Right atrium auricular region (tissue), 2 donors: ENCODE measurements around the gene ERP29. TPM values are rescaled to one million over a fixed set of nuclear protein-coding genes. Genes with fewer than 3 reads are reported as not detected.

Source experiments
- DNase-seq: peaks from one replicate; pipeline ENCODE4 v3.0.0-alpha.2; 2019; ENCODE audit warnings: low spot score
- H3K27ac ChIP-seq, 2 donors: fragments of 200-600 bp; sonication (generic); 1 replicate in 1 of 2; 2 replicates in 1 of 2; pipeline ENCODE4 v1.5.1; 2016 to 2019
- H3K27me3 ChIP-seq, 2 donors: fragments of 200-600 bp; sonication (generic); one replicate each; pipeline versions ENCODE4 v1.5.1 to v1.6.0; 2017 to 2019
- H3K36me3 ChIP-seq: fragments of 200-600 bp; sonication (generic); one replicate; pipeline ENCODE4 v1.5.1; 2016
- H3K4me1 ChIP-seq, 2 donors: fragments of 200-600 bp; sonication (generic); one replicate each; pipeline versions ENCODE4 v1.5.1 to v1.6.0; 2017 to 2019
- H3K4me3 ChIP-seq, 2 donors: fragments of 200-600 bp; sonication (generic); 1 replicate in 1 of 2; 2 replicates in 1 of 2; pipeline ENCODE4 v1.5.1; 2017 to 2019; ENCODE audit warnings: mild to moderate bottlenecking in 1 of 2, moderate library complexity in 1 of 2
- H3K9me3 ChIP-seq, 2 donors: fragments of 200-600 bp; sonication (generic); one replicate each; pipeline ENCODE4 v1.5.1; 2019
- CTCF ChIP-seq, 2 donors: fragments of 200-600 bp; sonication (generic); IDR thresholded peaks; one replicate each; pipeline ENCODE4 v1.5.1; 2019; ENCODE audit warnings: antibody characterized with exemption in 2 of 2
- total RNA-seq, 2 donors: library from RNA; depleted of rRNA; stranded (reverse); fragments of >200 nt; gene quantifications; one replicate each; pipeline ENCODE4 v1.1.0, GENCODE V29; 2016

Gene ERP29
- total RNA-seq, 2 donors from 2014 or later, result 20.9 to 26.8 TPM

GRCh38 chr12:111976860-111977259 lies 36.4 kb upstream of the ERP29 start:
- Histone ChIP-seq H3K4me3 (no peak overlapping the region), H3K9me3 (no peaks in the 10 kb centered on the region), H3K36me3 (no peaks in the 10 kb centered on the region), H3K4me1 (no peaks in the 10 kb centered on the region), H3K27ac (no peak overlapping the region), H3K27me3 (no peaks in the 10 kb centered on the region)
- TF ChIP-seq CTCF (IDR thresholded peaks at IDR 0.05), result no peak
- DNase-seq, result no peak

- DNase-seq, result no peak
- no peaks in the 10 kb centered on the region for H3K4me1 ChIP-seq
- H3K27ac ChIP-seq, result no peak overlapping the region
- no peaks in the 10 kb centered on the region for H3K27me3 ChIP-seq
- H3K9me3 ChIP-seq, result no peaks in the 10 kb centered on the region
- no peak for TF ChIP-seq CTCF (IDR thresholded peaks at IDR 0.05)
- H3K36me3 ChIP-seq, result no peaks in the 10 kb centered on the region
- no peak overlapping the region for H3K4me3 ChIP-seq
These were observed 34.7 kb upstream of the ERP29 start for GRCh38 chr12:111978545-111978944.

GRCh38 chr12:111980598-111980997 lies 32.6 kb upstream of the ERP29 start:
- Histone ChIP-seq H3K27ac (no peak overlapping the region), H3K9me3 (no peaks in the 10 kb centered on the region), H3K4me1 (no peaks in the 10 kb centered on the region), H3K4me3 (no peak overlapping the region), H3K27me3 (no peaks in the 10 kb centered on the region), H3K36me3 (no peaks in the 10 kb centered on the region)
- DNase-seq, result no peak
- TF ChIP-seq CTCF (IDR thresholded peaks at IDR 0.05), result no peak

GRCh38 chr12:111981987-111982386 lies 31.2 kb upstream of the ERP29 start:
- Histone ChIP-seq H3K9me3 (no peaks in the 10 kb centered on the region), H3K27ac (no peak overlapping the region), H3K27me3 (no peaks in the 10 kb centered on the region), H3K4me1 (no peaks in the 10 kb centered on the region), H3K36me3 (no peaks in the 10 kb centered on the region), H3K4me3 (no peak overlapping the region)
- DNase-seq, result no peak
- TF ChIP-seq CTCF (IDR thresholded peaks at IDR 0.05), result no peak

GRCh38 chr12:111984820-111985219 lies 28.4 kb upstream of the ERP29 start:
- Histone ChIP-seq H3K4me3 (no peak overlapping the region), H3K27ac (no peak overlapping the region), H3K9me3 (no peaks in the 10 kb centered on the region), H3K27me3 (no peaks in the 10 kb centered on the region), H3K36me3 (no peaks in the 10 kb centered on the region), H3K4me1 (no peaks in the 10 kb centered on the region)
- TF ChIP-seq CTCF (IDR thresholded peaks at IDR 0.05), result no peak
- no peak for DNase-seq

GRCh38 chr12:111991535-111991934 lies 21.7 kb upstream of the ERP29 start:
- Histone ChIP-seq H3K9me3 (no peaks in the 10 kb centered on the region), H3K27ac (no peak overlapping the region), H3K36me3 (peaks cover 5% of the 10 kb centered on the region), H3K4me1 (no peaks in the 10 kb centered on the region), H3K4me3 (no peak overlapping the region), H3K27me3 (no peaks in the 10 kb centered on the region)
- TF ChIP-seq CTCF (IDR thresholded peaks at IDR 0.05), result no peak
- DNase-seq, result no peak
